H1 (cell line): Measurements from ENCODE around the gene CNNM3. TPM values are rescaled to one million over a fixed set of nuclear protein-coding genes. Genes with fewer than 3 reads are reported as not detected.

Source experiments
- CTCF ChIA-PET: fragments of 300-600 bp; sonication (Branson Sonifier 250); formaldehyde crosslinking; loops from one replicate; lab custom pipeline; 2021; ENCODE audit not compliant: partially characterized antibody; lab: Charles Lee
- POLR2A ChIA-PET: fragments of 300-600 bp; sonication (Branson Sonifier 250); formaldehyde crosslinking; loops from one replicate; lab custom pipeline; 2021; ENCODE audit warnings: inconsistent platforms; ENCODE audit not compliant: partially characterized antibody; lab: Charles Lee
- DNase-seq, 2 experiments: peaks; one replicate each; pipeline versions ENCODE4 v3.0.0 to v3.0.0-alpha.2; 2010 to 2022; ENCODE audit warnings: low spot score in 2 of 2, low read depth in 1 of 2, mixed read lengths in 1 of 2
- FAIRE-seq: peaks from 2 replicates; lab custom pipeline; 2011; peaks lifted over from hg19 to GRCh38; lab: Jason Lieb, UNC
- H2AFZ ChIP-seq: 2 replicates; pipeline ENCODE4 v1.8.1; 2012; ENCODE audit warnings: low read length, inconsistent platforms
- H2AK5ac ChIP-seq: 2 replicates; pipeline ENCODE4 v1.6.1; 2013; ENCODE audit warnings: low read depth, low read length
- H2BK120ac ChIP-seq: replicated peaks from 2 replicates; pipeline ENCODE3; 2013; ENCODE audit warnings: low read depth, low read length, inconsistent platforms
- H2BK12ac ChIP-seq: 2 replicates; pipeline ENCODE4 v1.6.1; 2013; ENCODE audit warnings: low read depth, low read length
- H2BK15ac ChIP-seq: 2 replicates; pipeline ENCODE4 v1.6.1; 2013; ENCODE audit warnings: low read length
- H2BK20ac ChIP-seq: 2 replicates; pipeline ENCODE4 v1.6.1; 2013; ENCODE audit warnings: low read length
- H2BK5ac ChIP-seq: 2 replicates; pipeline ENCODE4 v1.6.1; 2013; ENCODE audit warnings: low read depth, low read length
- H3K14ac ChIP-seq: 2 replicates; pipeline ENCODE4 v1.6.1; 2013; ENCODE audit warnings: inconsistent platforms; ENCODE audit not compliant: insufficient read length
- H3K18ac ChIP-seq: 2 replicates; pipeline ENCODE4 v1.6.1; 2013; ENCODE audit warnings: low read length; ENCODE audit errors: extremely low read depth
- H3K23ac ChIP-seq: 2 replicates; pipeline ENCODE4 v1.6.1; 2013; ENCODE audit warnings: inconsistent platforms; ENCODE audit not compliant: insufficient read length
- H3K23me2 ChIP-seq: 2 replicates; pipeline ENCODE4 v1.6.1; 2013; ENCODE audit warnings: low read depth, low read length
- H3K27ac ChIP-seq: 2 replicates; pipeline ENCODE4 v1.6.1; 2011; ENCODE audit warnings: low read depth, low read length, inconsistent platforms
- H3K27me3 ChIP-seq, 4 experiments: replicated peaks in 1 of 4; 1 replicate in 1 of 4; 2 replicates in 3 of 4; pipeline versions ENCODE4 v1.6.1 to v1.8.1; 2011 to 2013; ENCODE audit warnings: low read length in 3 of 4, mild to moderate bottlenecking in 3 of 4, inconsistent platforms in 2 of 4, mixed read lengths in 2 of 4, moderate library complexity in 1 of 4; ENCODE audit not compliant: control insufficient read depth in 3 of 4, insufficient read depth in 3 of 4; ENCODE audit errors: extremely low read depth in 1 of 4
- H3K36me3 ChIP-seq, 4 experiments: 2 replicates each; pipeline versions ENCODE4 v1.6.1 to v1.8.1; 2011 to 2013; ENCODE audit warnings: mild to moderate bottlenecking in 4 of 4, low read length in 3 of 4, moderate library complexity in 2 of 4, control low read depth in 1 of 4, inconsistent platforms in 1 of 4; ENCODE audit not compliant: insufficient read depth in 4 of 4, control insufficient read depth in 2 of 4
- H3K4ac ChIP-seq: replicated peaks from 2 replicates; pipeline ENCODE3; 2013; ENCODE audit warnings: low read length, low read depth, mixed read lengths, inconsistent platforms; ENCODE audit not compliant: insufficient read length
- H3K4me1 ChIP-seq, 4 experiments: replicated peaks in 1 of 4; 1 replicate in 1 of 4; 2 replicates in 3 of 4; pipeline versions ENCODE4 v1.6.1 to v1.8.1; 2011 to 2013; ENCODE audit warnings: low read length in 3 of 4, inconsistent platforms in 2 of 4, mixed read lengths in 1 of 4; ENCODE audit not compliant: insufficient read depth in 4 of 4, control insufficient read depth in 3 of 4
- H3K4me2 ChIP-seq, 2 experiments: 2 replicates each; pipeline versions ENCODE4 v1.6.1 to v1.8.1; 2011 to 2013; ENCODE audit warnings: low read depth in 2 of 2, low read length in 2 of 2, control low read depth in 1 of 2, inconsistent platforms in 1 of 2, mild to moderate bottlenecking in 1 of 2; ENCODE audit not compliant: insufficient read depth in 1 of 2
- H3K4me3 ChIP-seq, 4 experiments: fragments of 200-600, 300-600 bp in 1 of 4; sonication (generic), shearing (Covaris generic), sonication (Bioruptor Twin) in 1 of 4; 2 replicates each; pipeline versions ENCODE4 v1.5.1 to v1.8.1; 2011 to 2016; ENCODE audit warnings: low read length in 4 of 4, low read depth in 3 of 4, control low read depth in 2 of 4, inconsistent platforms in 2 of 4, mild to moderate bottlenecking in 2 of 4, mixed read lengths in 1 of 4, moderate library complexity in 1 of 4; ENCODE audit not compliant: insufficient read depth in 2 of 4; ENCODE audit errors: extremely low read depth in 1 of 4
- H3K56ac ChIP-seq: replicated peaks from 2 replicates; pipeline ENCODE3; 2013; ENCODE audit warnings: low read depth, mild to moderate bottlenecking, mixed read lengths, low read length, inconsistent platforms; ENCODE audit not compliant: insufficient read length
- H3K79me1 ChIP-seq: 2 replicates; pipeline ENCODE4 v1.6.1; 2013; ENCODE audit warnings: low read depth, low read length, control low read depth
- H3K79me2 ChIP-seq, 2 experiments: 2 replicates each; pipeline versions ENCODE4 v1.6.1 to v1.8.1; 2012 to 2013; ENCODE audit warnings: low read length in 2 of 2, mild to moderate bottlenecking in 2 of 2, inconsistent platforms in 1 of 2; ENCODE audit not compliant: insufficient read depth in 2 of 2, control insufficient read depth in 1 of 2
- H3K9ac ChIP-seq, 4 experiments: replicated peaks in 1 of 4; 1 replicate in 1 of 4; 2 replicates in 3 of 4; pipeline versions ENCODE4 v1.6.1 to v1.8.1; 2011 to 2013; ENCODE audit warnings: low read depth in 3 of 4, low read length in 3 of 4, control low read depth in 2 of 4, mild to moderate bottlenecking in 2 of 4, moderate library complexity in 2 of 4, inconsistent platforms in 1 of 4; ENCODE audit errors: extremely low read depth in 1 of 4
- H3K9me3 ChIP-seq, 2 experiments: 2 replicates each; pipeline versions ENCODE4 v1.6.1 to v1.8.1; 2012 to 2013; ENCODE audit warnings: mild to moderate bottlenecking in 2 of 2, moderate library complexity in 2 of 2, control low read depth in 1 of 2, inconsistent platforms in 1 of 2, low read depth in 1 of 2, low read length in 1 of 2, mixed read lengths in 1 of 2; ENCODE audit not compliant: insufficient read depth in 2 of 2
- H4K20me1 ChIP-seq, 2 experiments: replicated peaks in 1 of 2; 2 replicates each; pipeline versions ENCODE3 to v1.8.1; 2011 to 2013; ENCODE audit warnings: inconsistent platforms in 2 of 2, low read length in 2 of 2, mild to moderate bottlenecking in 1 of 2; ENCODE audit not compliant: insufficient read depth in 2 of 2, control insufficient read depth in 1 of 2
- H4K5ac ChIP-seq: 2 replicates; pipeline ENCODE4 v1.6.1; 2013; ENCODE audit warnings: low read length, low read depth, mixed read lengths, inconsistent platforms; ENCODE audit not compliant: insufficient read length
- H4K8ac ChIP-seq: 2 replicates; pipeline ENCODE4 v1.8.0; 2013; ENCODE audit warnings: mild to moderate bottlenecking, moderate library complexity, low read length, inconsistent platforms; ENCODE audit not compliant: insufficient read depth; ENCODE audit errors: extremely low read depth
- H4K91ac ChIP-seq: replicated peaks from 2 replicates; pipeline ENCODE3; 2013; ENCODE audit warnings: low read length, mixed read lengths, inconsistent platforms; ENCODE audit not compliant: insufficient read length
- ATF2 ChIP-seq: IDR thresholded peaks from 2 replicates; pipeline ENCODE4 v1.6.1; 2012; ENCODE audit warnings: low read length, inconsistent platforms
- ATF3 ChIP-seq: IDR thresholded peaks from 2 replicates; pipeline ENCODE4 v1.6.1; 2011; ENCODE audit warnings: low read depth, mild to moderate bottlenecking, low read length; ENCODE audit not compliant: insufficient read depth
- BACH1 ChIP-seq: IDR thresholded peaks from 2 replicates; pipeline ENCODE4 v1.6.1; 2012; ENCODE audit warnings: low read length, improper control_type of control experiment
- CEBPB ChIP-seq: IDR thresholded peaks from 2 replicates; pipeline ENCODE4 v1.6.1; 2012; ENCODE audit warnings: low read depth, low read length
- EGR1 ChIP-seq: IDR thresholded peaks from 2 replicates; pipeline ENCODE4 v1.6.1; 2011; ENCODE audit warnings: low read depth, low read length, borderline replicate concordance
- GABPA ChIP-seq: IDR thresholded peaks from 2 replicates; pipeline ENCODE4 v1.6.1; 2011; ENCODE audit warnings: mild to moderate bottlenecking, low read length, moderate library complexity, borderline replicate concordance; ENCODE audit not compliant: insufficient read depth
- SP4 ChIP-seq: IDR thresholded peaks from 2 replicates; pipeline ENCODE4 v1.6.1; 2012; ENCODE audit warnings: low read length, inconsistent platforms
- WGBS, 2 experiments: shearing (Covaris generic) in 1 of 2; methylation state at CpG; one replicate each; pipeline versions ENCODE4 v1.1.6 to v1.1.7; 2013 to 2015; ENCODE audit warnings: low lambda C conversion rate in 2 of 2, mixed read lengths in 2 of 2, inconsistent platforms in 1 of 2, low coverage in 1 of 2, missing lambda C conversion rate in 1 of 2; ENCODE audit not compliant: insufficient replicate concordance in 2 of 2, insufficient coverage in 1 of 2, insufficient read length in 1 of 2; ENCODE audit errors: extremely low coverage in 1 of 2, missing lambda C conversion rate in 1 of 2; 5-methylcytosine and 5-hydroxymethylcytosine counted together
- polyA plus RNA-seq, 7 experiments: library from polyadenylated mRNA; depleted of rRNA in 3 of 7; stranded (reverse) in 5 of 7; unstranded in 2 of 7; fragments of >200 nt in 5 of 7; fragments of 200-250 nt in 2 of 7; gene quantifications; 1 replicate in 5 of 7; 2 replicates in 1 of 7; 4 replicates in 1 of 7; pipeline versions ENCODE4 v1.2.1 to v1.2.3, GENCODE V29; 2011 to 2013; ENCODE audit warnings: missing spikeins in 2 of 7, mixed read lengths in 2 of 7
- total RNA-seq: library from RNA; stranded (reverse); fragmentation: NEBNext Ultra II Directional; extraction: Animal tissue kit (Norgen Biotek cat#: 25700); gene quantifications from 2 replicates; pipeline ENCODE4 v1.2.1, GENCODE V29; 2021

The CNNM3 gene
- total and polyA plus RNA-seq, 2 of the 8 experiments (the other 6 are each of a cell fraction or from before 2014, with no cell fraction given) = 29.1 to 29.2 TPM

GRCh38 chr2:96873651-96874096, 57.6 kb downstream of the CNNM3 start:
- Histone ChIP-seq H3K4me2 (no peak overlapping the region), H3K27ac (no peak overlapping the region), H4K91ac (no peak overlapping the region)
- TF ChIP-seq CEBPB (no peak), BACH1 (no peak), EGR1 (no peak), ATF2 (no peak), ATF3 (no peak), GABPA (no peak), SP4 (no peak)

More at GRCh38 chr2:96873651-96874096, 57.6 kb downstream of the CNNM3 start:
- Histone ChIP-seq H3K27me3 (peaks cover 0 to 3% (median 0%) of the 10 kb centered on the region in 4 experiments; a peak in 2 of 7 replicates), H2BK15ac (peak overlapping the region; percentile 82; the same call in 1 of the 2 replicates), H3K14ac (no peak overlapping the region), H2BK120ac (no peak overlapping the region), H3K79me2 (peaks cover 0 to 4% of the 10 kb centered on the region in 2 experiments; a peak in 1 of 4 replicates), H3K23ac (no peak overlapping the region), H2BK12ac (peak overlapping the region; percentile 87; the same call in 1 of the 2 replicates), H3K4ac (no peak overlapping the region), H3K79me1 (no peaks in the 10 kb centered on the region), H3K56ac (no peak overlapping the region), H4K8ac (no peak overlapping the region), H2BK5ac (no peak overlapping the region), H4K20me1 (no peaks in the 10 kb centered on the region), H2AK5ac (no peak overlapping the region), H2BK20ac (no peak overlapping the region), H4K5ac (no peak overlapping the region), H2AFZ (no peak overlapping the region), H3K4me1 (peaks cover 11 to 42% (median 28%) of the 10 kb centered on the region in 4 experiments), H3K9me3 (no peaks in the 10 kb centered on the region), H3K23me2 (peaks cover 5% of the 10 kb centered on the region; the same call in 1 of the 2 replicates), H3K18ac (no peak overlapping the region; the same call in 1 of the 2 replicates), H3K4me3 (no peak overlapping the region), H3K9ac (no peak overlapping the region), H3K36me3 (no peaks in the 10 kb centered on the region)
- POLR2A ChIA-PET = interaction anchor here (0.9 to 4.7 kb wide), 14 partner anchors 9 to 73 kb away, joined by 3 to 25 read pairs (median 5); partner anchors contain the start of genes ANKRD23 and ANKRD39
- FAIRE-seq (no peak), DNase-seq (no peak)
- CTCF ChIA-PET = interaction anchor here (0.6 to 8.1 kb wide), 15 partner anchors 9 to 239 kb away, joined by 3 to 48 read pairs (median 6); partner anchors contain the start of gene ANKRD39
- 91% methylated on average over 8 of the region's 8 CpGs; no CpG with 5 or more reads in 1 of the 2 experiments for WGBS, 2 experiments
